SU-DHL-6 (cell line): ENCODE measurements around the gene ZNF322.

Experiments used
- CTCF ChIP-seq: fragments of 200-600 bp; sonication (generic); IDR thresholded peaks from one replicate; pipeline ENCODE4 v1.5.1; 2017; ENCODE audit warnings: antibody characterized with exemption, mild to moderate bottlenecking, low read length, moderate library complexity; ENCODE audit not compliant: insufficient read depth, poor library complexity, severe bottlenecking
- EZH2phosphoT487 ChIP-seq: fragments of 200-600 bp; sonication (generic), shearing (Covaris generic); conservative IDR thresholded peaks from 2 replicates; pipeline ENCODE4 v1.6.1; 2018; ENCODE audit warnings: mild to moderate bottlenecking, antibody characterized with exemption, low read length, moderate library complexity, mixed read lengths

GRCh38 chr6:26598267-26598666 is 61.3 kb downstream of the ZNF322 start:
- TF ChIP-seq CTCF (no peak), EZH2phosphoT487 (no peak)
